AG09309 (cell line): ENCODE measurements around the gene GLRA3.

Experiments
- DNase-seq: peaks from one replicate; pipeline ENCODE4 v3.0.0-alpha.2; 2010; ENCODE audit warnings: low read depth
- H3K4me3 ChIP-seq: 2 replicates; pipeline ENCODE4 v1.5.1; 2011; ENCODE audit warnings: mild to moderate bottlenecking, low read depth, low read length, moderate library complexity; ENCODE audit not compliant: control insufficient read depth
- CTCF ChIP-seq: IDR thresholded peaks from 2 replicates; pipeline ENCODE4 v1.5.1; 2011; ENCODE audit warnings: mild to moderate bottlenecking, low read depth, low read length, inconsistent platforms; ENCODE audit not compliant: insufficient read depth, control insufficient read depth; ENCODE audit errors: missing control alignments

The GLRA3 gene

GRCh38 chr4:174596513-174596912 is 232.5 kb downstream of the GLRA3 start:
- no peak overlapping the region for H3K4me3 ChIP-seq
- DNase-seq: no peak
- TF ChIP-seq CTCF: no peak

- no peak for TF ChIP-seq CTCF
- H3K4me3 ChIP-seq: no peak overlapping the region
- DNase-seq: no peak
Observed at GRCh38 chr4:174595141-174595929, 233.7 kb downstream of the GLRA3 start.

- TF ChIP-seq CTCF: no peak
- DNase-seq: no peak
Observed at GRCh38 chr4:174593701-174594100, 235.3 kb downstream of the GLRA3 start.

GRCh38 chr4:174592985-174593335 is 236.1 kb downstream of the GLRA3 start:
- H3K4me3 ChIP-seq: no peak overlapping the region
- peak; percentile 28 for DNase-seq
- TF ChIP-seq CTCF: no peak

More at GRCh38 chr4:174593701-174594100, 235.3 kb downstream of the GLRA3 start:
- no peak overlapping the region for H3K4me3 ChIP-seq

GRCh38 chr4:174592256-174592984 is 236.6 kb downstream of the GLRA3 start:
- TF ChIP-seq CTCF: no peak
- DNase-seq: no peak
- no peak overlapping the region for H3K4me3 ChIP-seq

- no peak overlapping the region for H3K4me3 ChIP-seq
- no peak for DNase-seq
- TF ChIP-seq CTCF: no peak
Observed at GRCh38 chr4:174591243-174592021, 237.6 kb downstream of the GLRA3 start.
